T-helper 9 cell (primary cell): ENCODE data around the gene GSTP1.

Experiments used
- DNase-seq: peaks from one replicate; pipeline ENCODE4 v3.0.0-alpha.2; 2020

The GSTP1 gene

GRCh38 chr11:67632175-67632981 is 48.8 kb downstream of the GSTP1 start:
- no peak for DNase-seq

GRCh38 chr11:67632982-67633755 is 49.6 kb downstream of the GSTP1 start:
- DNase-seq = no peak

- no peak for DNase-seq
Observed at GRCh38 chr11:67633758-67634365, 50.2 kb downstream of the GSTP1 start.

- no peak for DNase-seq
Observed at GRCh38 chr11:67634366-67635230, 51.0 kb downstream of the GSTP1 start.

GRCh38 chr11:67635231-67635521 is 51.6 kb downstream of the GSTP1 start:
- no peak for DNase-seq
